Panc1 (cell line): ENCODE measurements around the gene MYO1E.

Experiments used
- POLR2AphosphoS5 ChIP-seq: IDR thresholded peaks from 2 replicates; pipeline ENCODE4 v1.6.1; 2012; ENCODE audit warnings: mild to moderate bottlenecking, low read depth, low read length, moderate library complexity
- TF ChIP-seq, protein P1 (sequence below): fragments of 450-650 bp; IDR thresholded peaks from 2 replicates; pipeline ENCODE4 v1.5.1; 2017; ENCODE audit warnings: mild to moderate bottlenecking
- TF ChIP-seq, protein P2 (sequence below), 2 experiments: IDR thresholded peaks; 2 replicates each; pipeline ENCODE4 v1.6.1; 2011 to 2012; ENCODE audit warnings: low read depth in 2 of 2, control low read depth in 1 of 2, low read length in 1 of 2, mild to moderate bottlenecking in 1 of 2, moderate library complexity in 1 of 2; ENCODE audit not compliant: insufficient read depth in 1 of 2

DNA sequence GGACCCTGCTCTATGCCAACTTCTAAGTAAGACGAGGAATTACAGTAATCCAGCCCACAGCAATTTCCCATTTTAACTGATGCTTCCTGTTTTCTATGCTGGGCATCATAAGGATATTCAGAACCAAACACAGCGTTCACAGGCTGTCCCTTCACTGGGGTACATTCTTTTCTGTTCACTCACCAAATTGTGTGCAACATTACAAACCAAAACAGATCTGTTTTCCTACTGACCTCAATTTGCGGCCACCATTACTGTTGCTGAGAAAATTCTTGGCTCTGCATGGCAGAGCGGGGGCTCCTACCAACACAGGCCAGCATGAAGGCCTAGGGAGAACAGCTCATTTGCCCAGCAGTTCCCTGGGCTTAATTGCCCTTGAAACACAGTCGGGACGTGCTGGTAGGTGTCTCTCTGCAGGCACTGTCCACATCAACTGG is 76.5 kb downstream of the MYO1E start:
- TF ChIP-seq, protein P1, sequence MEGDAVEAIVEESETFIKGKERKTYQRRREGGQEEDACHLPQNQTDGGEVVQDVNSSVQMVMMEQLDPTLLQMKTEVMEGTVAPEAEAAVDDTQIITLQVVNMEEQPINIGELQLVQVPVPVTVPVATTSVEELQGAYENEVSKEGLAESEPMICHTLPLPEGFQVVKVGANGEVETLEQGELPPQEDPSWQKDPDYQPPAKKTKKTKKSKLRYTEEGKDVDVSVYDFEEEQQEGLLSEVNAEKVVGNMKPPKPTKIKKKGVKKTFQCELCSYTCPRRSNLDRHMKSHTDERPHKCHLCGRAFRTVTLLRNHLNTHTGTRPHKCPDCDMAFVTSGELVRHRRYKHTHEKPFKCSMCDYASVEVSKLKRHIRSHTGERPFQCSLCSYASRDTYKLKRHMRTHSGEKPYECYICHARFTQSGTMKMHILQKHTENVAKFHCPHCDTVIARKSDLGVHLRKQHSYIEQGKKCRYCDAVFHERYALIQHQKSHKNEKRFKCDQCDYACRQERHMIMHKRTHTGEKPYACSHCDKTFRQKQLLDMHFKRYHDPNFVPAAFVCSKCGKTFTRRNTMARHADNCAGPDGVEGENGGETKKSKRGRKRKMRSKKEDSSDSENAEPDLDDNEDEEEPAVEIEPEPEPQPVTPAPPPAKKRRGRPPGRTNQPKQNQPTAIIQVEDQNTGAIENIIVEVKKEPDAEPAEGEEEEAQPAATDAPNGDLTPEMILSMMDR, result no peak
- no peak for TF ChIP-seq POLR2AphosphoS5
- TF ChIP-seq, protein P2, sequence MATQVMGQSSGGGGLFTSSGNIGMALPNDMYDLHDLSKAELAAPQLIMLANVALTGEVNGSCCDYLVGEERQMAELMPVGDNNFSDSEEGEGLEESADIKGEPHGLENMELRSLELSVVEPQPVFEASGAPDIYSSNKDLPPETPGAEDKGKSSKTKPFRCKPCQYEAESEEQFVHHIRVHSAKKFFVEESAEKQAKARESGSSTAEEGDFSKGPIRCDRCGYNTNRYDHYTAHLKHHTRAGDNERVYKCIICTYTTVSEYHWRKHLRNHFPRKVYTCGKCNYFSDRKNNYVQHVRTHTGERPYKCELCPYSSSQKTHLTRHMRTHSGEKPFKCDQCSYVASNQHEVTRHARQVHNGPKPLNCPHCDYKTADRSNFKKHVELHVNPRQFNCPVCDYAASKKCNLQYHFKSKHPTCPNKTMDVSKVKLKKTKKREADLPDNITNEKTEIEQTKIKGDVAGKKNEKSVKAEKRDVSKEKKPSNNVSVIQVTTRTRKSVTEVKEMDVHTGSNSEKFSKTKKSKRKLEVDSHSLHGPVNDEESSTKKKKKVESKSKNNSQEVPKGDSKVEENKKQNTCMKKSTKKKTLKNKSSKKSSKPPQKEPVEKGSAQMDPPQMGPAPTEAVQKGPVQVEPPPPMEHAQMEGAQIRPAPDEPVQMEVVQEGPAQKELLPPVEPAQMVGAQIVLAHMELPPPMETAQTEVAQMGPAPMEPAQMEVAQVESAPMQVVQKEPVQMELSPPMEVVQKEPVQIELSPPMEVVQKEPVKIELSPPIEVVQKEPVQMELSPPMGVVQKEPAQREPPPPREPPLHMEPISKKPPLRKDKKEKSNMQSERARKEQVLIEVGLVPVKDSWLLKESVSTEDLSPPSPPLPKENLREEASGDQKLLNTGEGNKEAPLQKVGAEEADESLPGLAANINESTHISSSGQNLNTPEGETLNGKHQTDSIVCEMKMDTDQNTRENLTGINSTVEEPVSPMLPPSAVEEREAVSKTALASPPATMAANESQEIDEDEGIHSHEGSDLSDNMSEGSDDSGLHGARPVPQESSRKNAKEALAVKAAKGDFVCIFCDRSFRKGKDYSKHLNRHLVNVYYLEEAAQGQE (IDR thresholded peaks at IDR 0.05; ENCODE audit: insufficient read depth in 1 of 2, low read depth in 2 of 2, low read length in 1 of 2), result no peak
